IPS-20b (cell line): ENCODE measurements around the gene BFSP2.

ENCODE experiments used
- H3K27ac ChIP-seq: one replicate; pipeline ENCODE4 v1.5.1; 2013; ENCODE audit warnings: low read length
- H3K27me3 ChIP-seq: 2 replicates; pipeline ENCODE4 v1.6.1; 2013; ENCODE audit warnings: mild to moderate bottlenecking, low read length, inconsistent platforms; ENCODE audit not compliant: insufficient read depth
- H3K36me3 ChIP-seq: 2 replicates; pipeline ENCODE4 v1.6.1; 2013; ENCODE audit warnings: low read depth, mild to moderate bottlenecking, inconsistent platforms, low read length, moderate library complexity; ENCODE audit not compliant: insufficient read depth
- H3K4me1 ChIP-seq: 2 replicates; pipeline ENCODE4 v1.6.1; 2013; ENCODE audit warnings: mild to moderate bottlenecking, control low read depth, inconsistent platforms, low read length, moderate library complexity; ENCODE audit not compliant: insufficient read depth
- H3K4me3 ChIP-seq: 2 replicates; pipeline ENCODE4 v1.5.1; 2013; ENCODE audit warnings: mild to moderate bottlenecking, low read length, inconsistent platforms
- H3K9ac ChIP-seq: 2 replicates; pipeline ENCODE4 v1.6.1; 2013; ENCODE audit warnings: low read depth, mild to moderate bottlenecking, inconsistent platforms, low read length, moderate library complexity
- H3K9me3 ChIP-seq: 2 replicates; pipeline ENCODE4 v1.6.1; 2013; ENCODE audit warnings: mild to moderate bottlenecking, low read depth, low read length, inconsistent platforms; ENCODE audit not compliant: insufficient read depth

Gene BFSP2

DNA sequence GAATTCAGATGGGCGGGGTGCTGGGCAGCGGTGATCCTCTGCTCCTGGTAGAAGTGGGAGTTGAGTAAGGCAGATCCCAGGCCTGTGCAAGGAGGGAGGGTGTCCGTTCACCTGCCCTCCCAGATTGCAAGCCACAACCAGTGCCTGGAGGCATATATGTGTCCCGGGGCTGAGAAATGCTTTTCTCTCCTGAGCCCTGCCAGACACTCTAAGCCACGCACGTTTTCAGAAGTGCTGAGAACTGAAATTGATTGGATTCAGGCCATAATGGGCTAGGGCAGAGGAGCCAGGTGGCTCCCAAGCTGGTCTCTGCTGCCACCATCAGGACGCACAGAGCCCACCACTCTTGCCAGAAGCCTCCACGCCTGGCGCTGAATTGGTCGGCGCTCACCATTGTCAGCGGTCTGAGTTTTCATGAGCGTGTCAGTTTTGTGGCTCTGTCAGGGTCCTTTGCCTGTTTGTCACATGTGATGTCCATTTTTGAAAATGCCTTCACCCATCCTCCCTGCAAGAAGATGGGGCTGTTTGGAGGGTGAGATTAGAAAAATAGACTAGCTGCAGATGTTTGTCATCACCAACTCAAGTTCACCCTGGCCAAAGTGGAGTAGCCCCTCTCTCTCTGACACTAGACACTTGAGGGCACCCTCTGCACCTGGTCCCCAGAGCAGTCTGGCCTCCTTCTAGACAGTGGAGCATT, 15.4 kb upstream of the BFSP2 start:
- no peaks in the 10 kb centered on the region for H3K36me3 ChIP-seq
- no peak overlapping the region for H3K4me3 ChIP-seq

GRCh38 chr3:133386876-133387275, 13.0 kb upstream of the BFSP2 start:
- no peak overlapping the region for H3K4me3 ChIP-seq
- no peaks in the 10 kb centered on the region for H3K36me3 ChIP-seq
- no peak overlapping the region for H3K27ac ChIP-seq
- no peaks in the 10 kb centered on the region for H3K9me3 ChIP-seq
- no peaks in the 10 kb centered on the region for H3K4me1 ChIP-seq
- H3K9ac ChIP-seq = no peak overlapping the region
- H3K27me3 ChIP-seq = no peaks in the 10 kb centered on the region

More for the DNA sequence above, 15.4 kb upstream of the BFSP2 start:
- Histone ChIP-seq H3K27ac (no peak overlapping the region), H3K9ac (no peak overlapping the region), H3K27me3 (no peaks in the 10 kb centered on the region), H3K4me1 (no peaks in the 10 kb centered on the region), H3K9me3 (no peaks in the 10 kb centered on the region)

DNA sequence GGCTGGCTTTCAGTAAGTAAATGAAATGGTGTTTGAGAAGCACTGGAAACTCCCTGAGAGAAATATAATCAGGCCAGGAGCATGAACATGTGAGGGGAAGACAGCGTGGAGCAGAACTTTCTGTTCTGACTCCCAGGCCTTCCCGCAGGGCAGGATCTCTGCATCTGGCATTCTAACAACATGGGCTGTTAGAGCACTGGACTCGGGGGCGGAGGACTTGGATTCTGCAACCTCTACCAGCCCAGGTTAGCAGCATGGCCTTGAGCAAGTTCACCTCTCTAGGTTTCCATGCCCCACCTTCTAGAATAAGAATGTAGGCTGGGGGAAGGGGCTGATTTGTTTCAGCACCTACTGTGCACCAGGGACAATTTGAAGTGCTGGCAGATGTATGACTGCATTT, 12.5 kb upstream of the BFSP2 start:
- H3K27ac ChIP-seq = no peak overlapping the region
- H3K4me3 ChIP-seq = no peak overlapping the region

DNA sequence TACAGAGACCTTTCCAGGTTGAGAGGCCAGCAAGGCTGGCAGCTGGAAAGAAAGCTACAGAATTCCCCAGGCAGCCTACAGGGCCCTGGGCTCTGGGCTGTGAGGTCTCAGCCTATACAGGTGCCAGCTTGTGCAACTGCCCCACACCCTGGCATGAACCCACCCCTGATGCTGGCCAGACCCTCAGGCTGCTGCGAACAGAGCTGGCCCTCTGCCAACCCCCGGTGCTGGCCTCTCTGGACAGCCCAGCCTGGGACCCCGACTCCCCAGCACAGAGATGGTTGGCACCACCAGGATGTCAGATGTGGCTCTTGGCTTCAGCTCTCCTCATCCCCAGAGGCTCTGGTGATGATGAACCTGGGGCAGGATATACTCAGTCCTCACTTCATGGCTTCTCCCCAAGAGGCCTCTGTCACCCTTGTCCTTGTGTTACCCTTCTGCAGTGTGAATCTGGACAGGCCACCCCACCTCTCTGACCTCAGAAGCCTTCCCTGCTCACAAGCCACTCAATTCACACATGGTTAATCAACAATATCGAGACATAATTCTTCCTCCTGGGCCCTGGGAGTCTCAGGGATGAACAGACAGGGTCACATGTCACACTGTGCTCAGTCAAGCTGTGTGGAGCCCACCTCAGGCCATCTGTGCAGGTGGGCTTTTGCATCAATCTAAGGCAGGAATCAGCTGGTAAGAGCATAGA, 11.0 kb upstream of the BFSP2 start:
- Histone ChIP-seq H3K27me3 (no peaks in the 10 kb centered on the region), H3K9me3 (no peaks in the 10 kb centered on the region), H3K36me3 (no peaks in the 10 kb centered on the region), H3K4me1 (no peaks in the 10 kb centered on the region), H3K4me3 (no peak overlapping the region), H3K9ac (no peak overlapping the region), H3K27ac (no peak overlapping the region)

More for the DNA sequence above, 12.5 kb upstream of the BFSP2 start:
- Histone ChIP-seq H3K9ac (no peak overlapping the region), H3K36me3 (no peaks in the 10 kb centered on the region), H3K4me1 (no peaks in the 10 kb centered on the region), H3K9me3 (no peaks in the 10 kb centered on the region), H3K27me3 (no peaks in the 10 kb centered on the region)

DNA sequence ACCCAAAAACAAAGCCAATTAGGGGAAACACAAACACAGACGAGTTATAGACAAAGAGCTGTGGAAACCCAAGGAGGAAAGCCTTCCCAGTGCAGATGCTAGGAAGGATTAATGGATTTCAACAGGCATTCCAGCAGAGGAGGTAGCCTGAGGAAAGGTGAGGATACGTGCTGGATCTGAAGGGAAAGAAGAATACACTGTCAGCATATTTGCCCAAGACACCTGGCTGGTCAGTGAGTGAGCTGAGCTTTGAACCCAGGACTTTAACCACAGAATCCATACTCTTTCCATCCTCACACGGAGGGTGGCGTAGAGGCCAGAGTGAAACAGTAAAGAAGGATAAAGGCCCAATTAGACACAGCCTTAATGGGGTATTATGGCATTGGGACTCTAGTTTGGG, 9.1 kb upstream of the BFSP2 start:
- Histone ChIP-seq H3K4me3 (no peak overlapping the region), H3K27me3 (no peaks in the 10 kb centered on the region), H3K27ac (no peak overlapping the region), H3K36me3 (no peaks in the 10 kb centered on the region), H3K9me3 (no peaks in the 10 kb centered on the region), H3K4me1 (no peaks in the 10 kb centered on the region), H3K9ac (no peak overlapping the region)

GRCh38 chr3:133393204-133393603, 6.7 kb upstream of the BFSP2 start:
- Histone ChIP-seq H3K4me1 (no peaks in the 10 kb centered on the region), H3K9me3 (no peaks in the 10 kb centered on the region), H3K36me3 (no peaks in the 10 kb centered on the region), H3K4me3 (no peak overlapping the region), H3K27ac (no peak overlapping the region), H3K27me3 (no peaks in the 10 kb centered on the region), H3K9ac (no peak overlapping the region)

GRCh38 chr3:133393691-133394474, 6.0 kb upstream of the BFSP2 start:
- Histone ChIP-seq H3K9ac (no peak overlapping the region), H3K9me3 (no peaks in the 10 kb centered on the region), H3K27ac (no peak overlapping the region), H3K27me3 (no peaks in the 10 kb centered on the region), H3K4me1 (no peaks in the 10 kb centered on the region), H3K4me3 (no peak overlapping the region), H3K36me3 (no peaks in the 10 kb centered on the region)

DNA sequence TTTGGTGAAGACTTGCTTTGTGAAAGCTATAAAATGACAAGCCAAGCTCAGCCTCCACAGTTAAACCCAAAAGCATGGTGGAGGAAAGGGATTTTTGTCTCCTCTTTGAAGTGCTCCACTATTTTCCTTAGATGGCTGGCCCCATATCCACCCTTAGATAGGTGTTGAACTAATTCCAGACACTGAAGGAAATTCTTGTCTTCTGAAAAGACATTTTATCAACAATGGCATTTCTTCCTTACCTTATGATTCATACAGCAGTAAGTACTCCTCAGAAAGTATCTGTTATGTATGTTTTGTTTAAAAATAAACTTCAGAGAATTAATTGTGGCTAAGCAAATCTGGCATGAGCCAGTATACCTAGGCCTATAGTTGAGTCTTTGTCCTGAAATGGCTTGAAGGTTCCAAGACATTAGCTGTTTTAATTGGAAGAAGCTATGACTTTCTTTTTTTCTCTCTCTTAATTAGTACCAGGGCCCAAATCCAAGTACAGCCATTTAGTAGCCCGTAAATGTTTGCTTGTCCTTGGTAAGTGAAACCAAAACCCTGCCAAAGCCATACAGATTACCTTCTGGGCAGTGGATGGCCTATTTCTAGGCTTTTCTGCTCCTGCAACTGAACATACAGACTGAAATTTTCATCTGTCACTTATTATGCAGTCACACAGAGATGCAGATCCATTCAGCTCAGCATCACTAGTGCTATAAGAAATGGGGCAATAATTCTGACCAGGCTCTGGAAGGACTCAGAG, 5.1 kb upstream of the BFSP2 start:
- Histone ChIP-seq H3K4me1 (no peaks in the 10 kb centered on the region), H3K27ac (no peak overlapping the region), H3K4me3 (no peak overlapping the region), H3K9ac (no peak overlapping the region), H3K36me3 (no peaks in the 10 kb centered on the region), H3K27me3 (no peaks in the 10 kb centered on the region), H3K9me3 (no peaks in the 10 kb centered on the region)

DNA sequence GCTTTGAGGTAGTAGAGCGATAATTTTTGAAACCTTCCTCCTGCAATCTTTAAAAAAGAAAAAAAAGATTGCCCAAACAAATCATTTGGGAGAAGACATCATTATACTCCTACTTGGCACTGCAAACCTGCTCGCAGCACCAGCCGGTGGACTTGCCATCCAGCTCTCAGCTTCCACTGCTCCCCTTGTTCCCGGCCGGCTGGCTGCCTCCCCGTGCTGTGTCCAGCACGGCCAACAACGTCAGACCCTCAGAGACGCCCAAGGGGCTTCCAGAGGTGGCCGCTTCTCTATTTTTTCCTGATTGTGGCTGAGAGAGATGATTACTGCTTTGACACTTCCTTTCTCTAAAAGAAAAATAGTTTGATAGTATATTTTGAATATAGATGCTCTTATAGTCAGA, 3.0 kb upstream of the BFSP2 start:
- no peak overlapping the region for H3K4me3 ChIP-seq
- H3K27me3 ChIP-seq = no peaks in the 10 kb centered on the region
- H3K9me3 ChIP-seq = no peaks in the 10 kb centered on the region
- H3K27ac ChIP-seq = no peak overlapping the region
- H3K9ac ChIP-seq = no peak overlapping the region
- H3K36me3 ChIP-seq = no peaks in the 10 kb centered on the region
- no peaks in the 10 kb centered on the region for H3K4me1 ChIP-seq

DNA sequence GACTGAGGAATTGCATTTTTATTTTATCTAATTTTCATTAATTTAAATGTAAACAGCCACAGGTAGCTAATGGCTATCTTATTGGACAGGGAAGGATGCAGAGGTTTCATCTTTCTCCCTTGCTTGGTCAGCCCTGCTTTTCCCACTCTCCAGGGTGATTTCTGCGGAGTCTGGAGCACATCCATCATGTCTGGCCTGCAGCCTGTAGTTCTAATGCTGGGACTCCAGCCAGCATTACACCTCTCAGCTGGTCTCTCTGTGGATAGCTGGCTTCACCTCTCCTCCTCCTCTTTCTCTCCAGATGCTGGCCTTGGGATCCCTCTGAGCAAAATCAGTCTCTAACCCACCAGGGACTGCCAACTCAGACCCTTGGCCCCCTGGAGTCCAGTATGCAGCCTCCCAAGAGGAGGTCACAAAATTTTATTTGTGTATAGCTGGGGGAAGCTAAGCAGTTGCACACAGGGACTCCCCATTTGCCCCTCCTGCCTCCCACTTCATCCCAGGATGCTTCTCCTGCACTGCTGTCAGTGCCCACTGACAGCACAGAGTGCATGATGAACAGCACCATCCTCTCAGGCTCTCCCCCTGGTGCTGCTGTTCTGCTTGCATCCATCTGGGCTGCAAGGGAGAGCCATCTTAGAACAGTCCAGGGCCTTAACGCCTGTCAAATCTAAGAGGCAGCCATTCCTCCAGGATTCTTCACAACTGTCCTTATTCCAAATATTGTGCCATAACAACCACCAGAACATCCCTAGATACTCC, 1.7 kb downstream of the BFSP2 start:
- no peaks in the 10 kb centered on the region for H3K4me1 ChIP-seq
- H3K36me3 ChIP-seq = no peaks in the 10 kb centered on the region
- H3K27me3 ChIP-seq = no peaks in the 10 kb centered on the region
- no peak overlapping the region for H3K27ac ChIP-seq
- H3K9me3 ChIP-seq = no peaks in the 10 kb centered on the region
- no peak overlapping the region for H3K4me3 ChIP-seq
- no peak overlapping the region for H3K9ac ChIP-seq

DNA sequence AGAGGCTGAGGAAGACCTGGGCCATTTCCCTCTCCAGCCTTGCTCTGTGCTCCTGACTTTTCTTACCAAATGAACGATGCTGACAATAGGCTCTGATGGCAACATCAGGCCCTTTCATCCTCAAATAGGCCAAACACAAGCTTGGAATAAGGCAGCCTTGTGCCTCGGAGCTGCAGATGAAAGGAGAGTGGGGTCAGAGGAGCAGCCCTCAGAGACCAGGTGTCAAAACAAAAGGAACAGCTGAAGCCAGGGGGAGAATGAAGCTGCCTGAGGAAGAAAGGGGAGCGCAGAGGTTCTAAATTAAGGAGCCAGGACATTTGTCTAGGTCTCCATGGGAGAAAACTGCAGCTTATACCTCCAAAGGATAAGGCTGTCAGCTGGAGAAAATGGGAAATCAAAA, 5.1 kb downstream of the BFSP2 start:
- H3K4me3 ChIP-seq = no peak overlapping the region
- H3K4me1 ChIP-seq = no peaks in the 10 kb centered on the region
- no peaks in the 10 kb centered on the region for H3K9me3 ChIP-seq
- H3K9ac ChIP-seq = no peak overlapping the region
- H3K27me3 ChIP-seq = no peaks in the 10 kb centered on the region
- H3K36me3 ChIP-seq = no peaks in the 10 kb centered on the region
- no peak overlapping the region for H3K27ac ChIP-seq
